Vagina (tissue), 2 donors: ENCODE data around the gene PCDHGB1.

Experiments used
- CTCF ChIP-seq, 3 experiments: fragments of 450-650 bp in 2 of 3; fragments of 200-600 bp in 1 of 3; sonication (generic) in 1 of 3; IDR thresholded peaks; one replicate each; pipeline ENCODE4 v1.5.1; 2017 to 2019; ENCODE audit warnings: antibody characterized with exemption in 3 of 3, mild to moderate bottlenecking in 2 of 3, moderate library complexity in 2 of 3
- POLR2A ChIP-seq, 2 donors: fragments of 450-650 bp; IDR thresholded peaks; one replicate each; pipeline ENCODE4 v1.6.1; 2017; ENCODE audit warnings: antibody characterized with exemption in 2 of 2, mild to moderate bottlenecking in 2 of 2, moderate library complexity in 2 of 2
- POLR2AphosphoS5 ChIP-seq, 2 donors: sonication (generic); formaldehyde crosslinking; IDR thresholded peaks; one replicate each; pipeline ENCODE4 v1.9.0; 2017; ENCODE audit warnings: antibody characterized with exemption in 2 of 2, mild to moderate bottlenecking in 2 of 2, low read depth in 1 of 2; ENCODE audit not compliant: insufficient read depth in 1 of 2

- TF ChIP-seq CTCF (IDR thresholded peaks at IDR 0.05): no peak
- no peak for TF ChIP-seq POLR2AphosphoS5 (IDR thresholded peaks at IDR 0.05; ENCODE audit: insufficient read depth in 1 of 2, low read depth in 1 of 2)
- no peak for TF ChIP-seq POLR2A (IDR thresholded peaks at IDR 0.05)
Measured at GRCh38 chr5:141322261-141322660, 27.6 kb upstream of the PCDHGB1 start.
